GM12891 (cell line): Measurements from ENCODE around the gene SMG6.

ENCODE experiments used
- PAX5 ChIP-seq: IDR thresholded peaks from 2 replicates; pipeline ENCODE4 v1.6.1; 2011; ENCODE audit warnings: low read length, moderate library complexity, mild to moderate bottlenecking; ENCODE audit not compliant: insufficient read depth, severe bottlenecking
- POLR2A ChIP-seq: IDR thresholded peaks from 2 replicates; pipeline ENCODE4 v1.6.1; 2011; ENCODE audit warnings: low read depth, low read length, control low read depth
- POLR2AphosphoS5 ChIP-seq: IDR thresholded peaks from 2 replicates; pipeline ENCODE4 v1.6.1; 2011; ENCODE audit warnings: low read depth, low read length, control low read depth
- POU2F2 ChIP-seq: IDR thresholded peaks from 2 replicates; pipeline ENCODE4 v1.6.1; 2011; ENCODE audit warnings: low read depth, mild to moderate bottlenecking, control low read depth, low read length, moderate library complexity
- SPI1 ChIP-seq: IDR thresholded peaks from 2 replicates; pipeline ENCODE4 v1.6.1; 2011; ENCODE audit warnings: low read depth, low read length, control low read depth
- TAF1 ChIP-seq: IDR thresholded peaks from 2 replicates; pipeline ENCODE4 v1.6.1; 2011; ENCODE audit warnings: low read depth, low read length, control low read depth

DNA sequence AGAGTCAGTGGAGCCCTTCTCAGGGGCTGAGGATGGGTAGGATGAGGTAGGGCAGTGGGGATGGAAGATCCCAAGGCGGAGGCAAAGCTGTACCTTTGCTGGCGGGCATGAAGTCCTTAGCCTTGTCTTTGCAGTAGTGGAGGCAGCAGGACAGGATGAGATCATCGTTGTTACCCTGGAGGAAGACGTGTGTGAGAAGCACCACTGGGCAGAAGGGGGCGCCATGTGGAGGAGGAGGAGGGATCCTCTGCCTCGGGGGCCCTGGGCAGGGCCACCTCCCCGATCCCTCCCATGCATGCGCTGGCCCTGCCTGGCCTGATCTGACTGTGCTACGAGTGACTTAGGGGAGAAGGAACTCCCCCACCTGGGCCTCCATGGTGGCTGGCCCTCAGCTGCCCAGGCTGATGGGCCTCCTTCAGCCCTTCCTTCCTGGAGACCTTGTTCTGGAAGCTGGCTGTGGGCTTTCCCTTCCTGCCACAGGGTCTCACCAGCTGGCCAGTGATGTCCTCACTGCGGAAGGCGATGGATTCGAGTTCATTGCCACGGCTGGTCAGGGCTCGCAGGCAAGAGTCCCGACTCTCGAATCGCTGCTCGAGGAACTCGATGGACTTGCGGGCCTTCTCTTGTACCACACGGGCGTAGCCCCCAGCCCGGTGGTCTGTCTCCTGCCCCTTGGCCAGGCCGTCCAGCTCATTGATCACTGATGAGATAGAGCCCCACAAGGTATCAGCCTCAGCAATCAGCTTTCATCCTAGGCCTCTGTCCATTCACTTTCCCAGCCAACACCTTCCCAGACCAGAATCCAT is 238.4 kb downstream of the SMG6 start:
- TF ChIP-seq POLR2A (peak; percentile 84), PAX5 (no peak), POLR2AphosphoS5 (peak; percentile 86; the same call in 1 of the 2 replicates), TAF1 (no peak), SPI1 (no peak), POU2F2 (peak; percentile 88)
